Keratinocyte (primary cell): ENCODE measurements around the gene CEP131. TPM values are rescaled to one million over a fixed set of nuclear protein-coding genes. Genes with fewer than 3 reads are reported as not detected.

ENCODE experiments used
- DNase-seq: peaks from one replicate; pipeline ENCODE4 v3.0.0-alpha.2; 2011; ENCODE audit warnings: low read depth, missing footprints, low spot score
- FAIRE-seq: peaks from 2 replicates; lab custom pipeline; 2011; peaks lifted over from hg19 to GRCh38; lab: Jason Lieb, UNC
- H2AFZ ChIP-seq: 2 replicates; pipeline ENCODE4 v1.6.0; 2012; ENCODE audit warnings: low read length, control low read depth, inconsistent platforms; ENCODE audit not compliant: control insufficient read depth
- H3K27ac ChIP-seq: 2 replicates; pipeline ENCODE4 v1.5.1; 2011; ENCODE audit warnings: low read length; ENCODE audit not compliant: control insufficient read depth, insufficient read depth
- H3K27me3 ChIP-seq: 3 replicates; pipeline ENCODE4 v1.6.0; 2011; ENCODE audit warnings: low read length; ENCODE audit not compliant: control insufficient read depth, insufficient read depth; ENCODE audit errors: extremely low read depth
- H3K36me3 ChIP-seq, 2 experiments: 2 replicates in 1 of 2; 3 replicates in 1 of 2; pipeline ENCODE4 v1.5.1; 2011; ENCODE audit warnings: low read length in 2 of 2, mild to moderate bottlenecking in 1 of 2; ENCODE audit not compliant: control insufficient read depth in 2 of 2, insufficient read depth in 2 of 2; ENCODE audit errors: extremely low read depth in 1 of 2
- H3K4me1 ChIP-seq: 3 replicates; pipeline ENCODE4 v1.5.1; 2011; ENCODE audit warnings: low read length; ENCODE audit not compliant: control insufficient read depth, insufficient read depth; ENCODE audit errors: extremely low read depth
- H3K4me2 ChIP-seq: 3 replicates; pipeline ENCODE4 v1.6.0; 2011; ENCODE audit warnings: low read depth, low read length; ENCODE audit not compliant: control insufficient read depth, insufficient read depth; ENCODE audit errors: extremely low read depth
- H3K4me3 ChIP-seq, 3 experiments: fragments of 200-600 bp in 1 of 3; sonication (generic) in 1 of 3; 2 replicates in 2 of 3; 3 replicates in 1 of 3; pipeline ENCODE4 v1.5.1; 2011 to 2016; ENCODE audit warnings: low read length in 3 of 3, mild to moderate bottlenecking in 3 of 3, control low read depth in 2 of 3, inconsistent platforms in 1 of 3, low read depth in 1 of 3, mixed read lengths in 1 of 3, mixed run types in 1 of 3, moderate library complexity in 1 of 3; ENCODE audit not compliant: control insufficient read depth in 2 of 3, insufficient read depth in 2 of 3; ENCODE audit errors: extremely low read depth in 1 of 3
- H3K79me2 ChIP-seq: 2 replicates; pipeline ENCODE4 v1.6.0; 2012; ENCODE audit warnings: low read length; ENCODE audit not compliant: control insufficient read depth, insufficient read depth
- H3K9ac ChIP-seq: 3 replicates; pipeline ENCODE4 v1.6.0; 2011; ENCODE audit warnings: low read length; ENCODE audit not compliant: control insufficient read depth, insufficient read depth; ENCODE audit errors: extremely low read depth
- H3K9me1 ChIP-seq: 3 replicates; pipeline ENCODE4 v1.6.0; 2011; ENCODE audit warnings: low read length; ENCODE audit not compliant: control insufficient read depth, insufficient read depth; ENCODE audit errors: extremely low read depth
- H3K9me3 ChIP-seq: 2 replicates; pipeline ENCODE4 v1.5.1; 2012; ENCODE audit warnings: low read depth, low read length; ENCODE audit not compliant: control insufficient read depth
- H4K20me1 ChIP-seq: 3 replicates; pipeline ENCODE4 v1.6.0; 2011; ENCODE audit warnings: low read length; ENCODE audit not compliant: control insufficient read depth, insufficient read depth; ENCODE audit errors: extremely low read depth
- CTCF ChIP-seq, 3 experiments: IDR thresholded peaks in 1 of 3; conservative IDR thresholded peaks in 1 of 3; optimal IDR thresholded peaks in 1 of 3; 2 replicates in 2 of 3; 3 replicates in 1 of 3; pipeline versions ENCODE3 to v1.5.1; 2011; ENCODE audit warnings: low read length in 3 of 3, mild to moderate bottlenecking in 3 of 3, moderate library complexity in 2 of 3, control low read depth in 1 of 3, inconsistent platforms in 1 of 3; ENCODE audit not compliant: insufficient read depth in 2 of 3; ENCODE audit errors: extremely low read depth in 1 of 3
- EZH2 ChIP-seq: IDR thresholded peaks from one replicate; pipeline ENCODE4 v1.6.1; 2012; ENCODE audit warnings: inconsistent platforms, mild to moderate bottlenecking, low read length, moderate library complexity
- dilution Hi-C: fragments of 300-500 bp; cut with MboI; formaldehyde crosslinking; loops from one replicate; pipeline ENCODE4 v1.7.0; 2020; ENCODE audit warnings: low sequenced_read_pairs; ENCODE audit not compliant: extremely low pct_ligation_motif_present
- polyA plus RNA-seq, 5 experiments: library from polyadenylated mRNA; depleted of rRNA in 3 of 5; stranded (reverse) in 3 of 5; stranded (forward) in 1 of 5; unstranded in 1 of 5; fragments of >200 nt; gene quantifications; 1 replicate in 1 of 5; 2 replicates in 3 of 5; 3 replicates in 1 of 5; pipeline versions ENCODE4 v1.2.1 to v1.2.3, GENCODE V29; 2011 to 2012; ENCODE audit warnings: missing spikeins in 2 of 5, low read depth in 1 of 5, low replicate concordance in 1 of 5

CEP131 gene
- polyA plus RNA-seq, 1 donor (not counting 4 experiments of a cell fraction or from before 2014, with no cell fraction given): 2.6 TPM

GRCh38 chr17:81173762-81174155, 49.0 kb downstream of the CEP131 start:
- H3K9me1 ChIP-seq: no peaks in the 10 kb centered on the region
- no peak overlapping the region for H3K9ac ChIP-seq
- H3K4me1 ChIP-seq: no peaks in the 10 kb centered on the region
- no peak overlapping the region for H3K4me2 ChIP-seq
- DNase-seq (no peak), FAIRE-seq (no peak)
- no peak overlapping the region for H3K4me3 ChIP-seq
- H3K9me3 ChIP-seq: peaks cover 3% of the 10 kb centered on the region
- no peak overlapping the region for H3K27ac ChIP-seq
- no peaks in the 10 kb centered on the region for H3K79me2 ChIP-seq
- H2AFZ ChIP-seq: no peak overlapping the region
- H4K20me1 ChIP-seq: no peaks in the 10 kb centered on the region
- H3K27me3 ChIP-seq: no peaks in the 10 kb centered on the region
- dilution Hi-C loops: no loop called here
- H3K36me3 ChIP-seq: no peaks in the 10 kb centered on the region
- TF ChIP-seq CTCF (optimal IDR thresholded peaks at IDR 0.05 in 1 of 3, IDR thresholded peaks at IDR 0.05 in 1 of 3, conservative IDR thresholded peaks at IDR 0.05 in 1 of 3; ENCODE audit: extremely low read depth in 1 of 3, insufficient read depth in 2 of 3, low read length in 3 of 3) (no peak), EZH2 (no peak)

- Histone ChIP-seq H3K4me3 (no peak overlapping the region), H3K4me2 (no peak overlapping the region), H3K9me1 (no peaks in the 10 kb centered on the region), H3K27me3 (no peaks in the 10 kb centered on the region), H3K36me3 (no peaks in the 10 kb centered on the region), H4K20me1 (no peaks in the 10 kb centered on the region), H3K27ac (no peak overlapping the region), H3K4me1 (no peaks in the 10 kb centered on the region), H2AFZ (no peak overlapping the region), H3K9me3 (peaks cover 3% of the 10 kb centered on the region), H3K9ac (no peak overlapping the region), H3K79me2 (no peaks in the 10 kb centered on the region)
- no peak for DNase-seq
- FAIRE-seq: no peak
- dilution Hi-C loops: no loop called here
- no peak for TF ChIP-seq CTCF (optimal IDR thresholded peaks at IDR 0.05 in 1 of 3, IDR thresholded peaks at IDR 0.05 in 1 of 3, conservative IDR thresholded peaks at IDR 0.05 in 1 of 3; ENCODE audit: extremely low read depth in 1 of 3, insufficient read depth in 2 of 3, low read length in 3 of 3)
- TF ChIP-seq EZH2: no peak
Measured at GRCh38 chr17:81173052-81173761, 49.6 kb downstream of the CEP131 start.
